Measurements from ENCODE around the gene SMARCD1. TPM values are rescaled to one million over a fixed set of nuclear protein-coding genes. Genes with fewer than 3 reads are reported as not detected.

The SMARCD1 gene
- total and polyA plus RNA-seq, 2 experiments from 2014 or later, result 124 to 287 TPM

DNA sequence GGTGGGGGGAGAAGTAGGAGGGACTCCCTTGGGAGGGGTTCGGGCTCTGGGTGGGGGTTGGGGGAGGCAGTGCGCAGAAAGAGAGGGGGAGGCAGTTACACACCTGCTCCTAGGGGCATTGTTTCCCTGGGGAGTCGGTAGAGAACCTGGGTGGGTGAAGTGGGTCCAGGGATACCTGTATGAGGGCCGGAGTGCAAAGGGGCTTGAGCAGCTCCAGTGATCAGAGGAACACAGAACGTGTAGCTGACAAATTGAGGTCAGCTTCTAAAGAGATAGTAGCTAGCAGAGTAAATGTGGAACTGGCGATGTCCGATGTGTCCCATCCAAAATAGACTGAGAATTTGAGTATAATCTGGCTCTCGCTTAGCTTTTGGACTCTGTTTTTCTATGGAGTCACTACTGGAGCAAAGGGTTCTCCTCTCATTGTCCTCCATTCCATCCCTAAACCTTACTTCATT, 502 bp downstream of the SMARCD1 start:
- peaks cover 50% of the 10 kb centered on the region for H3K36me3 Mint-ChIP-seq (ENCODE audit: low read depth)
- Histone ChIP-seq H2AFZ (no peak overlapping the region), H3K4me1 (ENCODE audit: insufficient read depth) (peaks cover 5% of the 10 kb centered on the region), H3K79me2 (replicated peaks; ENCODE audit: insufficient read depth) (peaks cover 27% of the 10 kb centered on the region), H3F3A (replicated peaks; ENCODE audit: low read depth) (peaks cover 33% of the 10 kb centered on the region), H3K4me2 (peak overlapping the region; percentile 91), H3K27me3 (ENCODE audit: insufficient read depth) (peaks cover 14% of the 10 kb centered on the region), H3K27ac (ENCODE audit: low read depth) (peak overlapping the region; percentile 92), H4K20me1 (replicated peaks; ENCODE audit: insufficient read depth) (peaks cover 18% of the 10 kb centered on the region), H3K9me2 (ENCODE audit: insufficient read depth) (no peaks in the 10 kb centered on the region), H3K4me3 (peak overlapping the region; percentile 58), H3K36me3 (ENCODE audit: insufficient read depth) (peaks cover 36% of the 10 kb centered on the region)
- H3K27ac Mint-ChIP-seq, result peak overlapping the region; percentile 80
- TF ChIP-seq NANOG (IDR thresholded peaks at IDR 0.05; ENCODE audit: borderline replicate concordance) (no peak), STAT1 (IDR thresholded peaks at IDR 0.05; ENCODE audit: unreplicated experiment) (no peak), JUNB (IDR thresholded peaks at IDR 0.05; ENCODE audit: unreplicated experiment) (no peak), EZH2 (IDR thresholded peaks at IDR 0.05; ENCODE audit: low read depth, unreplicated experiment) (no peak), EZH2phosphoT487 (IDR thresholded peaks at IDR 0.05; ENCODE audit: unreplicated experiment) (no peak), CTCF (conservative IDR thresholded peaks at IDR 0.05; ENCODE audit: low read depth in 2 of 2) (no peak), ZNF331 (CRISPR knock-in tag; IDR thresholded peaks at IDR 0.05; ENCODE audit: low read depth) (no peak), CREB1 (CRISPR knock-in tag; IDR thresholded peaks at IDR 0.05; ENCODE audit: low read depth) (no peak), ZNF114 (CRISPR knock-in tag; IDR thresholded peaks at IDR 0.05) (no peak), POLR2AphosphoS5 (IDR thresholded peaks at IDR 0.05; ENCODE audit: low read depth) (no peak), REST (IDR thresholded peaks at IDR 0.05; ENCODE audit: unreplicated experiment) (no peak)
- TF ChIP-seq, protein P1, sequence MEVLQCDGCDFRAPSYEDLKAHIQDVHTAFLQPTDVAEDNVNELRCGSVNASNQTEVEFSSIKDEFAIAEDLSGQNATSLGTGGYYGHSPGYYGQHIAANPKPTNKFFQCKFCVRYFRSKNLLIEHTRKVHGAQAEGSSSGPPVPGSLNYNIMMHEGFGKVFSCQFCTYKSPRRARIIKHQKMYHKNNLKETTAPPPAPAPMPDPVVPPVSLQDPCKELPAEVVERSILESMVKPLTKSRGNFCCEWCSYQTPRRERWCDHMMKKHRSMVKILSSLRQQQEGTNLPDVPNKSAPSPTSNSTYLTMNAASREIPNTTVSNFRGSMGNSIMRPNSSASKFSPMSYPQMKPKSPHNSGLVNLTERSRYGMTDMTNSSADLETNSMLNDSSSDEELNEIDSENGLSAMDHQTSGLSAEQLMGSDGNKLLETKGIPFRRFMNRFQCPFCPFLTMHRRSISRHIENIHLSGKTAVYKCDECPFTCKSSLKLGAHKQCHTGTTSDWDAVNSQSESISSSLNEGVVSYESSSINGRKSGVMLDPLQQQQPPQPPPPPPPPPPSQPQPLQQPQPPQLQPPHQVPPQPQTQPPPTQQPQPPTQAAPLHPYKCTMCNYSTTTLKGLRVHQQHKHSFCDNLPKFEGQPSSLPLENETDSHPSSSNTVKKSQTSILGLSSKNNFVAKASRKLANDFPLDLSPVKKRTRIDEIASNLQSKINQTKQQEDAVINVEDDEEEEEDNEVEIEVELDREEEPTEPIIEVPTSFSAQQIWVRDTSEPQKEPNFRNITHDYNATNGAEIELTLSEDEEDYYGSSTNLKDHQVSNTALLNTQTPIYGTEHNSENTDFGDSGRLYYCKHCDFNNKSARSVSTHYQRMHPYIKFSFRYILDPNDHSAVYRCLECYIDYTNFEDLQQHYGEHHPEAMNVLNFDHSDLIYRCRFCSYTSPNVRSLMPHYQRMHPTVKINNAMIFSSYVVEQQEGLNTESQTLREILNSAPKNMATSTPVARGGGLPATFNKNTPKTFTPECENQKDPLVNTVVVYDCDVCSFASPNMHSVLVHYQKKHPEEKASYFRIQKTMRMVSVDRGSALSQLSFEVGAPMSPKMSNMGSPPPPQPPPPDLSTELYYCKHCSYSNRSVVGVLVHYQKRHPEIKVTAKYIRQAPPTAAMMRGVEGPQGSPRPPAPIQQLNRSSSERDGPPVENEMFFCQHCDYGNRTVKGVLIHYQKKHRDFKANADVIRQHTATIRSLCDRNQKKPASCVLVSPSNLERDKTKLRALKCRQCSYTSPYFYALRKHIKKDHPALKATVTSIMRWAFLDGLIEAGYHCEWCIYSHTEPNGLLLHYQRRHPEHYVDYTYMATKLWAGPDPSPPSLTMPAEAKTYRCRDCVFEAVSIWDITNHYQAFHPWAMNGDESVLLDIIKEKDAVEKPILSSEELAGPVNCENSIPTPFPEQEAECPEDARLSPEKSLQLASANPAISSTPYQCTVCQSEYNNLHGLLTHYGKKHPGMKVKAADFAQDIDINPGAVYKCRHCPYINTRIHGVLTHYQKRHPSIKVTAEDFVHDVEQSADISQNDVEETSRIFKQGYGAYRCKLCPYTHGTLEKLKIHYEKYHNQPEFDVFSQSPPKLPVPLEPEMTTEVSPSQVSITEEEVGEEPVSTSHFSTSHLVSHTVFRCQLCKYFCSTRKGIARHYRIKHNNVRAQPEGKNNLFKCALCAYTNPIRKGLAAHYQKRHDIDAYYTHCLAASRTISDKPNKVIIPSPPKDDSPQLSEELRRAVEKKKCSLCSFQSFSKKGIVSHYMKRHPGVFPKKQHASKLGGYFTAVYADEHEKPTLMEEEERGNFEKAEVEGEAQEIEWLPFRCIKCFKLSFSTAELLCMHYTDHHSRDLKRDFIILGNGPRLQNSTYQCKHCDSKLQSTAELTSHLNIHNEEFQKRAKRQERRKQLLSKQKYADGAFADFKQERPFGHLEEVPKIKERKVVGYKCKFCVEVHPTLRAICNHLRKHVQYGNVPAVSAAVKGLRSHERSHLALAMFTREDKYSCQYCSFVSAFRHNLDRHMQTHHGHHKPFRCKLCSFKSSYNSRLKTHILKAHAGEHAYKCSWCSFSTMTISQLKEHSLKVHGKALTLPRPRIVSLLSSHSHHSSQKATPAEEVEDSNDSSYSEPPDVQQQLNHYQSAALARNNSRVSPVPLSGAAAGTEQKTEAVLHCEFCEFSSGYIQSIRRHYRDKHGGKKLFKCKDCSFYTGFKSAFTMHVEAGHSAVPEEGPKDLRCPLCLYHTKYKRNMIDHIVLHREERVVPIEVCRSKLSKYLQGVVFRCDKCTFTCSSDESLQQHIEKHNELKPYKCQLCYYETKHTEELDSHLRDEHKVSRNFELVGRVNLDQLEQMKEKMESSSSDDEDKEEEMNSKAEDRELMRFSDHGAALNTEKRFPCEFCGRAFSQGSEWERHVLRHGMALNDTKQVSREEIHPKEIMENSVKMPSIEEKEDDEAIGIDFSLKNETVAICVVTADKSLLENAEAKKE (CRISPR knock-in tag; IDR thresholded peaks at IDR 0.05), result no peak
- TF ChIP-seq, protein P2, sequence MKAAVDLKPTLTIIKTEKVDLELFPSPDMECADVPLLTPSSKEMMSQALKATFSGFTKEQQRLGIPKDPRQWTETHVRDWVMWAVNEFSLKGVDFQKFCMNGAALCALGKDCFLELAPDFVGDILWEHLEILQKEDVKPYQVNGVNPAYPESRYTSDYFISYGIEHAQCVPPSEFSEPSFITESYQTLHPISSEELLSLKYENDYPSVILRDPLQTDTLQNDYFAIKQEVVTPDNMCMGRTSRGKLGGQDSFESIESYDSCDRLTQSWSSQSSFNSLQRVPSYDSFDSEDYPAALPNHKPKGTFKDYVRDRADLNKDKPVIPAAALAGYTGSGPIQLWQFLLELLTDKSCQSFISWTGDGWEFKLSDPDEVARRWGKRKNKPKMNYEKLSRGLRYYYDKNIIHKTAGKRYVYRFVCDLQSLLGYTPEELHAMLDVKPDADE (IDR thresholded peaks at IDR 0.05), result no peak
- peaks cover 7% of the 10 kb centered on the region for H3K27me3 Mint-ChIP-seq (ENCODE audit: insufficient read depth, low read depth, poor library complexity)
- H3K4me3 Mint-ChIP-seq, result peak overlapping the region; percentile 89
- ATAC-seq, result no peak; the same call in 2 of the 3 replicates
- H3K4me1 Mint-ChIP-seq, result peaks cover 28% of the 10 kb centered on the region
- no peaks in the 10 kb centered on the region; the same call in 2 of the 3 replicates for H3K9me3 Mint-ChIP-seq
- no peak for DNase-seq (ENCODE audit: low spot score)
